ENCODE measurements around the gene GRID2IP. TPM values are rescaled to one million over a fixed set of nuclear protein-coding genes. Genes with fewer than 3 reads are reported as not detected.

The GRID2IP gene
- total and polyA plus RNA-seq, 10 of the 15 experiments (the other 5 are each of a cell fraction or from before 2014, with no cell fraction given) = not detected

GRCh38 chr7:6576024-6576866, 25.0 kb upstream of the GRID2IP start:
- no peaks in the 10 kb centered on the region for H3K9me3 ChIP-seq (replicated peaks; ENCODE audit: control insufficient read depth, insufficient read depth, low read length)
- H3K4me2 ChIP-seq (ENCODE audit: control insufficient read depth, insufficient read depth) = peak overlapping the region; percentile 57; the same call in 1 of the 2 replicates
- H3K9ac ChIP-seq (ENCODE audit: control insufficient read depth, insufficient read depth, low read length) = peak overlapping the region; percentile 14; the same call in 1 of the 2 replicates
- H2AFZ ChIP-seq (ENCODE audit: control insufficient read depth, low read depth, low read length) = peak overlapping the region; percentile 64
- H3K27ac ChIP-seq (ENCODE audit: control insufficient read depth, insufficient read depth) = peak overlapping the region; percentile 39; the same call in 1 of the 2 replicates
- RAD21 ChIA-PET (ENCODE audit: unreplicated experiment) = interaction anchor here (3.6 kb wide), 1 partner anchor 61 kb away, joined by 16 read pairs; no protein-coding TSS in a partner anchor
- TF ChIP-seq CTCF (IDR thresholded peaks at IDR 0.05 in 2 of 3, conservative IDR thresholded peaks at IDR 0.05 in 1 of 3; ENCODE audit: control insufficient read depth in 2 of 3, extremely low read depth in 1 of 3, insufficient read depth in 1 of 3, low read depth in 3 of 3, low read length in 3 of 3) (0 out of 6 replicates have a peak, but pooled peaks of 1 of the 3 experiments have one; percentile 8), PKNOX1 (IDR thresholded peaks at IDR 0.05) (no peak)
- CTCF ChIA-PET = interaction anchor here (0.7 to 5.1 kb wide), 6 partner anchors 15 to 747 kb away, joined by 3 to 38 read pairs (median 4); partner anchors contain the start of gene INTS15
- peaks cover 7% of the 10 kb centered on the region for H3K79me2 ChIP-seq (ENCODE audit: control insufficient read depth, insufficient read depth, low read length)
- ATAC-seq (no peak), DNase-seq (ENCODE audit: low read depth, low spot score) (no peak), FAIRE-seq (no peak)
- POLR2A ChIA-PET = interaction anchor here (0.5 to 1.2 kb wide), 3 partner anchors 97 to 149 kb away, joined by 3 to 4 read pairs (median 3); no protein-coding TSS in a partner anchor
- 59% methylated on average over 12 of the region's 14 CpGs for WGBS (ENCODE audit: insufficient coverage, insufficient replicate concordance, low lambda C conversion rate, missing lambda C conversion rate)
- BruUV-seq (replicated peaks) = TSS peak; percentile 97
- peak overlapping the region; percentile 65 for H3K4me3 ChIP-seq
- H3K27me3 ChIP-seq (replicated peaks in 1 of 2; ENCODE audit: control insufficient read depth in 2 of 2, insufficient read depth in 2 of 2, low read length in 1 of 2) = no peaks in the 10 kb centered on the region
- SMC1A ChIA-PET (ENCODE audit: uncharacterized antibody, unreplicated experiment) = interaction anchor here (1.0 to 4.5 kb wide), 4 partner anchors 15 to 60 kb away, joined by 3 to 15 read pairs (median 7); no protein-coding TSS in a partner anchor
- in situ Hi-C loops (cut with MboI) = no loop called here
- intact Hi-C loops (cut with micrococcal nuclease; ENCODE audit: unreplicated experiment) = loop anchor here (5.0 kb wide), 1 partner anchor 61 kb away; the partner anchor contains the start of gene ZNF316
- H3K36me3 ChIP-seq (ENCODE audit: control insufficient read depth in 2 of 2, insufficient read depth in 2 of 2, low read length in 1 of 2) = peaks cover 0 to 6% of the 10 kb centered on the region in 2 experiments; a peak in 1 of 4 replicates
- H4K20me1 ChIP-seq (ENCODE audit: control insufficient read depth, insufficient read depth) = no peaks in the 10 kb centered on the region
- peaks cover 23% of the 10 kb centered on the region for H3K4me1 ChIP-seq (ENCODE audit: control insufficient read depth, insufficient read depth, low read length)

All from GM12878 (cell line).